Fibroblast of the aortic adventitia (primary cell): ENCODE measurements around the gene ATAD3B. TPM values are rescaled to one million over a fixed set of nuclear protein-coding genes. Genes with fewer than 3 reads are reported as not detected.

ENCODE experiments used
- DNase-seq: peaks from one replicate; pipeline ENCODE4 v3.0.0-alpha.2; 2010; ENCODE audit warnings: low read depth
- H3K4me3 ChIP-seq: 2 replicates; pipeline ENCODE4 v1.5.1; 2011; ENCODE audit warnings: low read depth, mild to moderate bottlenecking, control low read depth, low read length, moderate library complexity
- total RNA-seq: library from RNA; depleted of rRNA; stranded (reverse); fragments of >200 nt; gene quantifications from 2 replicates; pipeline ENCODE4 v1.2.3, GENCODE V29; 2012; ENCODE audit warnings: low replicate concordance
- TF ChIP-seq, protein P1 (sequence below): IDR thresholded peaks from 2 replicates; pipeline ENCODE4 v1.5.1; 2011; ENCODE audit warnings: mild to moderate bottlenecking, low read length, control low read depth, inconsistent platforms; ENCODE audit not compliant: insufficient read depth

ATAD3B gene
- total RNA-seq, 1 donor, result 15.7 TPM

DNA sequence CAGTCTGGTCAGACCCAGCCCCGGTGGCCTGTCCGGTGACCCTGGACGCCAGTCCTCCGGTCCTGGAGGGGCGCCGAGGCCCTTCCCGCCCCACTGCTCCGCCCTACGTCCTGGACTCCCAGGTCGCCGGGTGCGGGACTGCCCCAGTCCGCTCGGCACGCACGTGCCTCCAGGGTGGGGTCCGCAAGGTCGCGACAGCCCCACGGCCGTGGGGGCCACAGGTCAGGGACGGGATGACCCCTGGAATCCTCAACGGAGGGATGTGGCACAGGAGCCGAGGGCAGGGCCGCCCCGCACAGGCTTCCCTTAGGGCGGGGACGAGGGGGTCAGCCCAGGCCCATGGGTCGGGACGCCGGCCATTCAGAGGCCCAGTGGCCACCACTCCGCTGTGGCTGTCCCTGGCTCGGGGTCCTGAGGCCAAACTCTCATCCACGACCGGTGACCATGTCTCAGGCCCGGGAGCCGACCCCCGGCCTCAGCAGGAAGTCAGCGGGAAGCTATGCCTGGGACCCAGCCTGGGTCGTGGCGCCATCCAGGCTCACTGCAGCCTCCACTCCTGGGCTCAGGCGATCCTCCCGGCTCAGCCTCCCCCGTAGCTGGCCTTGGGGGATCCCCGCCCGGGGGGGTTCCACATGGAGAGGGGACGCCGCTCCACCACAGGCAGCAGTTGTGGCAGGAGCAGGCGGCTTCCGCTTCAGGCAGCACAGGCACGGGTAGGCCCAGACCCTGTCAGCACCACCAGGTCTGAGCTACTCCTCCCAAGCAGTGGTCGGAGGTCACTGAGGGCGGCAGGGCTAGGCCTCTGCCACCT lies 69.5 kb downstream of the ATAD3B start:
- TF ChIP-seq, protein P1, sequence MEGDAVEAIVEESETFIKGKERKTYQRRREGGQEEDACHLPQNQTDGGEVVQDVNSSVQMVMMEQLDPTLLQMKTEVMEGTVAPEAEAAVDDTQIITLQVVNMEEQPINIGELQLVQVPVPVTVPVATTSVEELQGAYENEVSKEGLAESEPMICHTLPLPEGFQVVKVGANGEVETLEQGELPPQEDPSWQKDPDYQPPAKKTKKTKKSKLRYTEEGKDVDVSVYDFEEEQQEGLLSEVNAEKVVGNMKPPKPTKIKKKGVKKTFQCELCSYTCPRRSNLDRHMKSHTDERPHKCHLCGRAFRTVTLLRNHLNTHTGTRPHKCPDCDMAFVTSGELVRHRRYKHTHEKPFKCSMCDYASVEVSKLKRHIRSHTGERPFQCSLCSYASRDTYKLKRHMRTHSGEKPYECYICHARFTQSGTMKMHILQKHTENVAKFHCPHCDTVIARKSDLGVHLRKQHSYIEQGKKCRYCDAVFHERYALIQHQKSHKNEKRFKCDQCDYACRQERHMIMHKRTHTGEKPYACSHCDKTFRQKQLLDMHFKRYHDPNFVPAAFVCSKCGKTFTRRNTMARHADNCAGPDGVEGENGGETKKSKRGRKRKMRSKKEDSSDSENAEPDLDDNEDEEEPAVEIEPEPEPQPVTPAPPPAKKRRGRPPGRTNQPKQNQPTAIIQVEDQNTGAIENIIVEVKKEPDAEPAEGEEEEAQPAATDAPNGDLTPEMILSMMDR, result no peak
- H3K4me3 ChIP-seq, result peak overlapping the region; percentile 73
- no peak for DNase-seq

- no peak for DNase-seq
- no peak overlapping the region for H3K4me3 ChIP-seq
- TF ChIP-seq, protein P1, result no peak
Measured at GRCh38 chr1:1541956-1542765, 70.6 kb downstream of the ATAD3B start.

DNA sequence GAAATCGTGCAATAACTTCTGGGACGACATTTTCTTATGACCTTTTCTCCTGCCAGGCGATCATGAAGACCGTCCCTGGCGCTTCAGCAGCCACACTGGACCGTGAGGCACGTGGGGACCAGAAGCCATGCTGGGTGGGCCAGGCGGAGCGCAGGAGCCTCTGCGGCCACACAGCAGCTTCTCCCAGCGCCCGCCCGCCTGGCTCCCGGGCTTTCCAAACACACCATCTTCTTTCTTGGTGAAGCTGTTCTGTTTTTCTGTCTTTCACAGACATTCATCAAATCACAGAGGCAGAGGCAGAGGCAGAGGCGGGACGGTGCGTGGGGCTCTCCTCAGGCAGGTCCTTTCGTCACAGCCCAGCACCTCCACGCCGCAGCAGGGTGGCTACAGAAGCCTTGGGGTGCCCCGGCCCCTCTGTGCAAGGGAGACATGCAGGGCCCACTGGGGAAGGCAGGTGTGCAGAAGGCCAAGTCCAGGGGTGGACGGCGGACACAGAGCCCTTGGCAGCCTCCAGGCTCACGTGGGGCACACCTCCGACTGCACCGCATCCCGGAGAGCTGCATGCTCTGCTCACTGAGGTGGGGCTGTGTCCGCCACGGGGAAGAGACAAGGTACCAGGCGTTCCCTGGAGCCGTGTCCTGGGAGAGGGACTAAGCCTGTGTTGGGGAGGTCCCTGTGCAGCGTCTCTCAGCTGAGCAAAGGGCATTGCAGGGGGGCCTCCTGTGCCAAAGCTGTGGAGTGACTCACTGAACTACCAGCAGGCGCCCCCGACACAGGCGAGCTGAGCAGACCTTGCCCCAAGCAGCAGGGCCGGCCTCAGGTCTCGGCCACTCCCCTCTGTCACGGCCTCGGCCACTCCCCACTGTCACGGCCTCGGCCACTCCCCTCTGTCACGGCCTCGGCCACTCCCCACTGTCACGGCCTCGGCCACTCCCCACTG lies 71.5 kb downstream of the ATAD3B start:
- TF ChIP-seq, protein P1, result no peak
- no peak for DNase-seq
- H3K4me3 ChIP-seq, result no peak overlapping the region

- DNase-seq, result no peak
- TF ChIP-seq, protein P1, result no peak
- H3K4me3 ChIP-seq, result no peak overlapping the region
Measured at GRCh38 chr1:1543706-1544099, 72.1 kb downstream of the ATAD3B start.

- TF ChIP-seq, protein P1, result no peak
- DNase-seq, result no peak
- no peak overlapping the region for H3K4me3 ChIP-seq
Measured at GRCh38 chr1:1544544-1544943, 73.0 kb downstream of the ATAD3B start.

Other genes starting within 250 kb of the ATAD3B start
- 91.6 and 126 TPM in 2 replicates for gene SDF4, start 239.8 kb upstream of the ATAD3B start, total RNA-seq
- 24.7 and 37.1 TPM in 2 replicates for gene B3GALT6, start 239.5 kb upstream of the ATAD3B start, total RNA-seq
- gene C1QTNF12, start 225.0 kb upstream of the ATAD3B start, total RNA-seq, result 0.65 and 1.4 TPM in 2 replicates
- gene UBE2J2, start 197.9 kb upstream of the ATAD3B start, total RNA-seq, result 19.9 and 35.3 TPM in 2 replicates
- 0.54 and 0.74 TPM in 2 replicates for gene SCNN1D, start 191.3 kb upstream of the ATAD3B start, total RNA-seq
- 43.2 and 106 TPM in 2 replicates for gene ACAP3, start 163.8 kb upstream of the ATAD3B start, total RNA-seq
- gene PUSL1, start 163.2 kb upstream of the ATAD3B start, total RNA-seq, result 21.3 and 25.9 TPM in 2 replicates
- 35.0 and 53.1 TPM in 2 replicates for gene INTS11, start 147.1 kb upstream of the ATAD3B start, total RNA-seq
- gene CPTP, start 147.0 kb upstream of the ATAD3B start, total RNA-seq, result 9.4 and 17.7 TPM in 2 replicates
- 0.09 and 0.57 TPM in 2 replicates for gene TAS1R3, start 140.5 kb upstream of the ATAD3B start, total RNA-seq
- gene DVL1, start 122.3 kb upstream of the ATAD3B start, total RNA-seq, result 31.3 and 89.0 TPM in 2 replicates
- gene MXRA8, start 113.2 kb upstream of the ATAD3B start, total RNA-seq, result 367 and 605 TPM in 2 replicates
- gene AURKAIP1, start 96.6 kb upstream of the ATAD3B start, total RNA-seq, result 71.1 and 82.0 TPM in 2 replicates
- gene CCNL2, start 72.4 kb upstream of the ATAD3B start, total RNA-seq, result 102 and 133 TPM in 2 replicates
- 104 and 123 TPM in 2 replicates for gene MRPL20, start 64.5 kb upstream of the ATAD3B start, total RNA-seq
- gene ANKRD65, start 50.5 kb upstream of the ATAD3B start, total RNA-seq, result 1.7 and 2.4 TPM in 2 replicates
- 1.8 and 2.9 TPM in 2 replicates for gene VWA1, start 36.1 kb upstream of the ATAD3B start, total RNA-seq
- gene ATAD3C, start 22.1 kb upstream of the ATAD3B start, total RNA-seq, result under 0.01 TPM in 1 of 2 replicates, not detected in the other
- gene ATAD3A, start 40.4 kb downstream of the ATAD3B start, total RNA-seq, result 28.0 and 35.6 TPM in 2 replicates
- gene TMEM240, start 68.9 kb downstream of the ATAD3B start, total RNA-seq, result 0.82 and 3.6 TPM in 2 replicates
- 42.8 and 78.2 TPM in 2 replicates for gene SSU72, start 103.1 kb downstream of the ATAD3B start, total RNA-seq
- 4.5 and 5.9 TPM in 2 replicates for gene FNDC10, start 128.4 kb downstream of the ATAD3B start, total RNA-seq
- 37.7 and 62.1 TPM in 2 replicates for gene MIB2, start 143.7 kb downstream of the ATAD3B start, total RNA-seq
- 13.5 and 35.2 TPM in 2 replicates for gene MMP23B, start 160.4 kb downstream of the ATAD3B start, total RNA-seq
- gene CDK11B, start 187.2 kb downstream of the ATAD3B start, total RNA-seq, result 10.5 and 21.6 TPM in 2 replicates
- gene SLC35E2B, start 221.0 kb downstream of the ATAD3B start, total RNA-seq, result 37.6 and 54.8 TPM in 2 replicates